ENCODE measurements around the gene TAB2.
"Not testable (repeated sequence)": the region's sequence is repeated elsewhere in the genome, so short reads cannot be mapped to it uniquely, and the experiment has no call there.

Gene TAB2

GRCh38 chr6:149446791-149447376 is 129.4 kb downstream of the TAB2 start:
- DNase-seq = no peak

- DNase-seq = no peak
These were observed 131.4 kb downstream of the TAB2 start for GRCh38 chr6:149448821-149449453.

- no peak for DNase-seq
These were observed 132.5 kb downstream of the TAB2 start for GRCh38 chr6:149449831-149450678.

- no peak for DNase-seq
These were observed 133.3 kb downstream of the TAB2 start for GRCh38 chr6:149450679-149451375.

GRCh38 chr6:149451376-149452036 is 134.0 kb downstream of the TAB2 start:
- DNase-seq = no peak

GRCh38 chr6:149452037-149452939 is 134.8 kb downstream of the TAB2 start:
- DNase-seq = no peak

GRCh38 chr6:149453597-149454345 is 136.3 kb downstream of the TAB2 start:
- DNase-seq = no peak

GRCh38 chr6:149454346-149454848 is 136.9 kb downstream of the TAB2 start:
- DNase-seq = no peak

- DNase-seq = no peak
These were observed 137.7 kb downstream of the TAB2 start for GRCh38 chr6:149455031-149455732.

GRCh38 chr6:149456311-149457021 is 139.0 kb downstream of the TAB2 start:
- DNase-seq = no peak

GRCh38 chr6:149457316-149457884 is 139.9 kb downstream of the TAB2 start:
- no peak for DNase-seq

GRCh38 chr6:149458196-149458595 is 140.7 kb downstream of the TAB2 start:
- no peak for DNase-seq

- DNase-seq = no peak
These were observed 141.3 kb downstream of the TAB2 start for GRCh38 chr6:149458806-149459205.

GRCh38 chr6:149459761-149460160 is 142.2 kb downstream of the TAB2 start:
- no peak for DNase-seq

- DNase-seq = not testable (repeated sequence)
These were observed 142.7 kb downstream of the TAB2 start for GRCh38 chr6:149460249-149460648.
